IMR-90 (cell line): Measurements from ENCODE around the gene IL4. TPM values are rescaled to one million over a fixed set of nuclear protein-coding genes. Genes with fewer than 3 reads are reported as not detected.

Experiments
- ATAC-seq: fragments of 200-7000 bp; cut with Tn5 transposase; 2 replicates; pipeline ENCODE4 v1.9.1; 2020; ENCODE audit warnings: low read depth, mild to moderate bottlenecking, moderate library complexity
- BruUV-seq: library from RNA; stranded (reverse); fragments of 400-500 nt; replicated peaks from 2 replicates; lab custom pipeline; 2021; lab: Mats Ljungman, UMichigan
- CTCF ChIA-PET: fragments of 300-600 bp; formaldehyde crosslinking; extraction: SDS; loops from one replicate; lab custom pipeline; 2021; ENCODE audit warnings: antibody characterized with exemption; lab: Yijun Ruan, JAX
- POLR2A ChIA-PET: fragments of 300-600 bp; sonication (Branson Sonifier 250); formaldehyde crosslinking; loops from one replicate; lab custom pipeline; 2022; ENCODE audit warnings: antibody characterized with exemption; ENCODE audit not compliant: unreplicated experiment; lab: Charles Lee
- DNase-seq: peaks from one replicate; pipeline ENCODE4 v3.0.0; 2013
- H2AFZ ChIP-seq: replicated peaks from 2 replicates; pipeline ENCODE3; 2013; ENCODE audit warnings: low read length, mild to moderate bottlenecking; ENCODE audit not compliant: poor library complexity
- H2AK5ac ChIP-seq: 2 replicates; pipeline ENCODE4 v1.6.1; 2013; ENCODE audit warnings: low read depth, low read length, inconsistent platforms
- H2AK9ac ChIP-seq: replicated peaks from 2 replicates; pipeline ENCODE3; 2013; ENCODE audit warnings: mild to moderate bottlenecking, low read depth, low read length, moderate library complexity; ENCODE audit not compliant: poor library complexity
- H2BK120ac ChIP-seq: 2 replicates; pipeline ENCODE4 v1.6.1; 2013; ENCODE audit warnings: low read depth, low read length, inconsistent platforms
- H2BK15ac ChIP-seq: 3 replicates; pipeline ENCODE4 v1.6.1; 2013; ENCODE audit warnings: low read depth, low read length, inconsistent platforms
- H2BK20ac ChIP-seq: 2 replicates; pipeline ENCODE4 v1.6.1; 2013; ENCODE audit warnings: low read depth, mild to moderate bottlenecking, inconsistent platforms, low read length, moderate library complexity
- H2BK5ac ChIP-seq: 2 replicates; pipeline ENCODE4 v1.6.1; 2013; ENCODE audit warnings: mild to moderate bottlenecking, low read depth, low read length, inconsistent platforms; ENCODE audit not compliant: poor library complexity, severe bottlenecking
- H3K14ac ChIP-seq: replicated peaks from 2 replicates; pipeline ENCODE4 v1.6.1; 2013; ENCODE audit warnings: low read depth, low read length, inconsistent platforms
- H3K18ac ChIP-seq: 2 replicates; pipeline ENCODE4 v1.6.1; 2013; ENCODE audit warnings: low read depth, low read length, control low read depth
- H3K23ac ChIP-seq: 2 replicates; pipeline ENCODE4 v1.6.1; 2013; ENCODE audit warnings: low read depth, low read length, inconsistent platforms
- H3K27ac ChIP-seq: 2 replicates; pipeline ENCODE4 v1.5.1; 2013; ENCODE audit warnings: mild to moderate bottlenecking, control low read depth, low read length; ENCODE audit not compliant: insufficient read depth
- H3K27me3 ChIP-seq: 2 replicates; pipeline ENCODE4 v1.6.1; 2013; ENCODE audit warnings: low read length; ENCODE audit not compliant: control insufficient read depth, insufficient read depth
- H3K36me3 ChIP-seq: 2 replicates; pipeline ENCODE4 v1.6.1; 2013; ENCODE audit warnings: low read length, mixed read lengths; ENCODE audit not compliant: control insufficient read depth, insufficient read depth
- H3K4ac ChIP-seq: 2 replicates; pipeline ENCODE4 v1.6.1; 2013; ENCODE audit warnings: low read depth, low read length, inconsistent platforms
- H3K4me1 ChIP-seq: 2 replicates; pipeline ENCODE4 v1.6.1; 2013; ENCODE audit warnings: low read length, mixed read lengths; ENCODE audit not compliant: control insufficient read depth, insufficient read depth
- H3K4me2 ChIP-seq: 2 replicates; pipeline ENCODE4 v1.6.1; 2013; ENCODE audit warnings: low read depth, mild to moderate bottlenecking, control low read depth, low read length, moderate library complexity
- H3K4me3 ChIP-seq: 2 replicates; pipeline ENCODE4 v1.5.1; 2013; ENCODE audit warnings: low read depth, mild to moderate bottlenecking, control low read depth, low read length, moderate library complexity; ENCODE audit not compliant: insufficient read depth
- H3K56ac ChIP-seq: 2 replicates; pipeline ENCODE4 v1.6.1; 2013; ENCODE audit warnings: low read length, inconsistent platforms; ENCODE audit not compliant: insufficient read depth; ENCODE audit errors: extremely low read depth
- H3K79me1 ChIP-seq, 2 experiments: 2 replicates each; pipeline ENCODE4 v1.6.1; 2013; ENCODE audit warnings: low read length in 2 of 2, inconsistent platforms in 1 of 2, low read depth in 1 of 2
- H3K9ac ChIP-seq: 2 replicates; pipeline ENCODE4 v1.6.1; 2013; ENCODE audit warnings: low read depth, low read length, control low read depth
- H3K9me1 ChIP-seq: 2 replicates; pipeline ENCODE4 v1.6.1; 2013; ENCODE audit warnings: low read length, inconsistent platforms; ENCODE audit not compliant: insufficient read depth
- H3K9me3 ChIP-seq: 2 replicates; pipeline ENCODE4 v1.6.1; 2013; ENCODE audit warnings: low read length; ENCODE audit not compliant: control insufficient read depth, insufficient read depth
- H4K20me1 ChIP-seq: 2 replicates; pipeline ENCODE4 v1.6.1; 2013; ENCODE audit warnings: low read length, inconsistent platforms; ENCODE audit not compliant: insufficient read depth
- H4K5ac ChIP-seq: 2 replicates; pipeline ENCODE4 v1.6.1; 2013; ENCODE audit warnings: mild to moderate bottlenecking, low read depth, low read length, control low read depth
- H4K8ac ChIP-seq, 2 experiments: 2 replicates each; pipeline ENCODE4 v1.6.1; 2013; ENCODE audit warnings: low read depth in 2 of 2, low read length in 2 of 2, control low read depth in 1 of 2, inconsistent platforms in 1 of 2
- H4K91ac ChIP-seq: 2 replicates; pipeline ENCODE4 v1.6.1; 2013; ENCODE audit warnings: low read depth, low read length, inconsistent platforms; ENCODE audit not compliant: insufficient read depth
- CTCF ChIP-seq: conservative IDR thresholded peaks from 2 replicates; pipeline ENCODE4 v1.5.1; 2012; ENCODE audit warnings: mild to moderate bottlenecking, low read depth, low read length, improper control_type of control experiment
- ELK1 ChIP-seq: fragments of 150-350 bp; IDR thresholded peaks from 2 replicates; pipeline ENCODE4 v1.6.1; 2016; ENCODE audit warnings: low read depth, mild to moderate bottlenecking, low read length, moderate library complexity, borderline replicate concordance
- FOS ChIP-seq: fragments of 150-350 bp; IDR thresholded peaks from 2 replicates; pipeline ENCODE4 v1.6.1; 2016; ENCODE audit warnings: low read depth, low read length
- MAFK ChIP-seq: IDR thresholded peaks from 2 replicates; pipeline ENCODE4 v1.6.1; 2012; ENCODE audit warnings: low read depth, low read length, improper control_type of control experiment
- MAZ ChIP-seq: IDR thresholded peaks from 2 replicates; pipeline ENCODE4 v1.6.1; 2012; ENCODE audit warnings: low read depth, mild to moderate bottlenecking, low read length, improper control_type of control experiment, moderate library complexity, borderline replicate concordance
- MXI1 ChIP-seq: IDR thresholded peaks from 2 replicates; pipeline ENCODE4 v1.6.1; 2012; ENCODE audit warnings: low read depth, mild to moderate bottlenecking, low read length, moderate library complexity, borderline replicate concordance
- NFE2L2 ChIP-seq: fragments of 150-350 bp; IDR thresholded peaks from 2 replicates; pipeline ENCODE4 v1.6.1; 2016; ENCODE audit warnings: low read depth, mild to moderate bottlenecking, low read length
- POLR2A ChIP-seq: IDR thresholded peaks from 2 replicates; pipeline ENCODE4 v1.6.1; 2012; ENCODE audit warnings: mild to moderate bottlenecking, low read depth, low read length
- SMC3 ChIP-seq: fragments of 150-350 bp; IDR thresholded peaks from 2 replicates; pipeline ENCODE4 v1.6.1; 2016; ENCODE audit warnings: low read depth, mild to moderate bottlenecking, antibody characterized with exemption, low read length, moderate library complexity
- WGBS, 2 experiments: methylation state at CpG; one replicate each; pipeline versions ENCODE4 v1.1.5 to v1.1.7; 2013; ENCODE audit warnings: missing lambda C conversion rate in 2 of 2; ENCODE audit not compliant: insufficient read length in 1 of 2; ENCODE audit errors: extremely low coverage in 2 of 2; 5-methylcytosine and 5-hydroxymethylcytosine counted together
- dilution Hi-C: fragments of 300-500 bp; cut with HindIII; formaldehyde crosslinking; loops from one replicate; pipeline ENCODE4 v1.14.3; 2018; ENCODE audit warnings: low sequenced_read_pairs; ENCODE audit not compliant: unreplicated experiment
- in situ Hi-C: fragments of 300-500 bp; cut with MboI; formaldehyde crosslinking; loops from 3 replicates; pipeline ENCODE4 v1.14.3; 2019; ENCODE audit warnings: low sequenced_read_pairs, inconsistent platforms, mixed read lengths
- intact Hi-C: fragments of 100-400 bp; cut with micrococcal nuclease; formaldehyde crosslinking; loops from 2 replicates; pipeline ENCODE4 v1.10.0; 2022
- polyA plus RNA-seq, 3 experiments: library from polyadenylated mRNA; depleted of rRNA; stranded (reverse); fragments of >200 nt; gene quantifications; 2 replicates each; pipeline ENCODE4 v1.2.3, GENCODE V29; 2012; ENCODE audit warnings: low replicate concordance in 1 of 3
- total RNA-seq: library from RNA; depleted of rRNA; stranded (reverse); fragments of >200 nt; gene quantifications from 2 replicates; pipeline ENCODE4 v1.2.3, GENCODE V29; 2012

The IL4 gene
- total and polyA plus RNA-seq, 2 of the 4 experiments (the other 2 are of a cell fraction), result not detected

- POLR2A ChIA-PET, result no interaction called here
These were observed 11.3 kb downstream of the IL4 start for GRCh38 chr5:132684922-132685720.

More at GRCh38 chr5:132684922-132685720, 11.3 kb downstream of the IL4 start:
- Histone ChIP-seq H2BK5ac (no peak overlapping the region), H3K4me3 (no peak overlapping the region), H3K4me1 (no peaks in the 10 kb centered on the region; the same call in 1 of the 2 replicates), H3K9ac (no peak overlapping the region), H2BK15ac (no peak overlapping the region), H3K14ac (no peak overlapping the region), H4K5ac (no peak overlapping the region), H2AFZ (no peak overlapping the region), H3K18ac (no peak overlapping the region), H3K9me3 (no peaks in the 10 kb centered on the region), H3K79me1 (no peaks in the 10 kb centered on the region), H2AK9ac (no peak overlapping the region), H4K20me1 (no peaks in the 10 kb centered on the region), H3K36me3 (no peaks in the 10 kb centered on the region), H2AK5ac (no peak overlapping the region), H3K23ac (no peak overlapping the region), H4K8ac (no peak overlapping the region), H4K91ac (no peak overlapping the region), H3K4me2 (no peak overlapping the region), H2BK120ac (no peak overlapping the region), H3K9me1 (0 out of 2 replicates have a peak, but pooled peaks cover 7% of the 10 kb centered on the region), H2BK20ac (no peak overlapping the region), H3K27ac (no peak overlapping the region), H3K4ac (no peak overlapping the region), H3K27me3 (no peaks in the 10 kb centered on the region), H3K56ac (no peak overlapping the region)
- ATAC-seq, result no peak
- intact Hi-C loops, result no loop called here
- in situ Hi-C loops, result no loop called here
- dilution Hi-C loops, result no loop called here
- CTCF ChIA-PET, result interaction anchor here (0.9 kb wide), 1 partner anchor 9 kb away, joined by 3 read pairs; no protein-coding TSS in a partner anchor
- no TSS peak for BruUV-seq
- DNase-seq, result no peak
- WGBS, 2 experiments, result 100% methylated on average over 3 of the region's 12 CpGs; no CpG with 5 or more reads in 1 of the 2 experiments
- TF ChIP-seq MAFK (no peak), SMC3 (no peak), CTCF (no peak), MXI1 (no peak), NFE2L2 (no peak), FOS (no peak), POLR2A (no peak), ELK1 (no peak), MAZ (no peak)
